Measurements from ENCODE around the gene LEMD2. TPM values are rescaled to one million over a fixed set of nuclear protein-coding genes. Genes with fewer than 3 reads are reported as not detected.

Gene LEMD2
- total and polyA plus RNA-seq, 2 donors (not counting 3 experiments of a cell fraction or from before 2014, with no cell fraction given), result 61.1 to 81.8 TPM

- FAIRE-seq (no peak), DNase-seq (ENCODE audit: low read depth, low spot score) (no peak)
- H3K4me2 ChIP-seq (ENCODE audit: insufficient read depth, low read length), result no peak overlapping the region
- no peak overlapping the region for H3K4me3 ChIP-seq (replicated peaks in 1 of 3; ENCODE audit: insufficient read depth in 1 of 3, low read depth in 1 of 3, low read length in 3 of 3)
- ChIA-PET POLR2A (no interaction called here), CTCF (interaction anchor here (0.7 to 1.2 kb wide), 3 partner anchors 8 to 405 kb away, joined by 3 read pairs; partner anchors contain the start of gene IP6K3)
- H3K27ac ChIP-seq (ENCODE audit: insufficient read depth, low read depth, low read length), result no peak overlapping the region
- no peak overlapping the region for H2AFZ ChIP-seq (ENCODE audit: low read depth, low read length)
- no peaks in the 10 kb centered on the region for H3K9me1 ChIP-seq (replicated peaks; ENCODE audit: control insufficient read depth, extremely low read depth, insufficient read depth, low read length)
- H4K20me1 ChIP-seq (replicated peaks; ENCODE audit: control insufficient read depth, extremely low read depth, insufficient read depth, low read length), result no peaks in the 10 kb centered on the region
- peaks cover 4 to 5% of the 10 kb centered on the region in 2 experiments for H3K27me3 ChIP-seq (ENCODE audit: control insufficient read depth in 2 of 2, insufficient read depth in 2 of 2, low read length in 2 of 2)
- no peaks in the 10 kb centered on the region for H3K79me2 ChIP-seq (ENCODE audit: control insufficient read depth, insufficient read depth, low read length)
- H3K9ac ChIP-seq (replicated peaks; ENCODE audit: extremely low read depth, insufficient read depth, low read length), result no peak overlapping the region
- TF ChIP-seq FOS (IDR thresholded peaks at IDR 0.05; ENCODE audit: borderline replicate concordance, insufficient read depth, low read length) (no peak), JUN (IDR thresholded peaks at IDR 0.05; ENCODE audit: borderline replicate concordance, insufficient read depth, insufficient read length, low read depth) (no peak), POLR2A (IDR thresholded peaks at IDR 0.05; ENCODE audit: low read depth, low read length) (no peak), POLR2AphosphoS5 (IDR thresholded peaks at IDR 0.05; ENCODE audit: insufficient read depth, low read depth, low read length) (no peak)
- H3K36me3 ChIP-seq (ENCODE audit: control insufficient read depth in 2 of 2, extremely low read depth in 1 of 2, insufficient read depth in 2 of 2, low read length in 2 of 2), result no peaks in the 10 kb centered on the region
- no peaks in the 10 kb centered on the region for H3K9me3 ChIP-seq (replicated peaks; ENCODE audit: control insufficient read depth, insufficient read depth, low read length)
- dilution Hi-C loops (cut with MboI; ENCODE audit: extremely low pct_ligation_motif_present, low sequenced_read_pairs) (no loop called here), intact Hi-C loops (cut with micrococcal nuclease) (no loop called here)
- no peaks in the 10 kb centered on the region for H3K4me1 ChIP-seq (ENCODE audit: control insufficient read depth, extremely low read depth, insufficient read depth, low read length)
- no TSS peak for BruUV-seq (replicated peaks)
Observed at GRCh38 chr6:33738879-33739278, 50.1 kb downstream of the LEMD2 start.

GRCh38 chr6:33738153-33738552 is 50.8 kb downstream of the LEMD2 start:
- H2AFZ ChIP-seq (ENCODE audit: low read depth, low read length), result no peak overlapping the region
- H3K4me1 ChIP-seq (ENCODE audit: control insufficient read depth, extremely low read depth, insufficient read depth, low read length), result no peaks in the 10 kb centered on the region
- H3K36me3 ChIP-seq (ENCODE audit: control insufficient read depth in 2 of 2, extremely low read depth in 1 of 2, insufficient read depth in 2 of 2, low read length in 2 of 2), result no peaks in the 10 kb centered on the region
- BruUV-seq (replicated peaks), result no TSS peak
- no peaks in the 10 kb centered on the region for H3K9me3 ChIP-seq (replicated peaks; ENCODE audit: control insufficient read depth, insufficient read depth, low read length)
- no peak for TF ChIP-seq JUN (IDR thresholded peaks at IDR 0.05; ENCODE audit: borderline replicate concordance, insufficient read depth, insufficient read length, low read depth)
- TF ChIP-seq POLR2A (IDR thresholded peaks at IDR 0.05; ENCODE audit: low read depth, low read length), result no peak
- no peak for TF ChIP-seq CTCF (IDR thresholded peaks at IDR 0.05; ENCODE audit: extremely low read depth in 1 of 2, insufficient read depth in 1 of 2, low read depth in 1 of 2, low read length in 2 of 2)
- no peak for TF ChIP-seq FOS (IDR thresholded peaks at IDR 0.05; ENCODE audit: borderline replicate concordance, insufficient read depth, low read length)
- TF ChIP-seq MYC (IDR thresholded peaks at IDR 0.05; ENCODE audit: low read depth, low read length), result no peak
- TF ChIP-seq MAX (IDR thresholded peaks at IDR 0.05; ENCODE audit: insufficient read depth, insufficient read length), result no peak
- TF ChIP-seq GATA2 (IDR thresholded peaks at IDR 0.05; ENCODE audit: insufficient read depth, insufficient read length, low read depth, low read length), result no peak
- no peak for TF ChIP-seq EZH2 (IDR thresholded peaks at IDR 0.05; ENCODE audit: borderline replicate concordance, low read depth, low read length, severe bottlenecking)
- no peak for TF ChIP-seq POLR2AphosphoS5 (IDR thresholded peaks at IDR 0.05; ENCODE audit: insufficient read depth, low read depth, low read length)
- FAIRE-seq (no peak), DNase-seq (ENCODE audit: low read depth, low spot score) (no peak)
- H3K79me2 ChIP-seq (ENCODE audit: control insufficient read depth, insufficient read depth, low read length), result no peaks in the 10 kb centered on the region
- no peak overlapping the region for H3K27ac ChIP-seq (ENCODE audit: insufficient read depth, low read depth, low read length)
- intact Hi-C loops (cut with micrococcal nuclease), result no loop called here
- no peak overlapping the region for H3K4me2 ChIP-seq (ENCODE audit: insufficient read depth, low read length)
- ChIA-PET CTCF (interaction anchor here (1.1 kb wide), 1 partner anchor 9 kb away, joined by 3 read pairs; the partner anchor contains the start of gene IP6K3), POLR2A (no interaction called here)
- peaks cover 2 to 4% of the 10 kb centered on the region in 2 experiments for H3K27me3 ChIP-seq (ENCODE audit: control insufficient read depth in 2 of 2, insufficient read depth in 2 of 2, low read length in 2 of 2)
- no peak overlapping the region for H3K4me3 ChIP-seq (replicated peaks in 1 of 3; ENCODE audit: insufficient read depth in 1 of 3, low read depth in 1 of 3, low read length in 3 of 3)
- H4K20me1 ChIP-seq (replicated peaks; ENCODE audit: control insufficient read depth, extremely low read depth, insufficient read depth, low read length), result no peaks in the 10 kb centered on the region
- dilution Hi-C loops (cut with MboI; ENCODE audit: extremely low pct_ligation_motif_present, low sequenced_read_pairs), result no loop called here
- no peak overlapping the region for H3K9ac ChIP-seq (replicated peaks; ENCODE audit: extremely low read depth, insufficient read depth, low read length)
- no peaks in the 10 kb centered on the region for H3K9me1 ChIP-seq (replicated peaks; ENCODE audit: control insufficient read depth, extremely low read depth, insufficient read depth, low read length)
